ENCODE measurements around the gene ARMH3.

DNA sequence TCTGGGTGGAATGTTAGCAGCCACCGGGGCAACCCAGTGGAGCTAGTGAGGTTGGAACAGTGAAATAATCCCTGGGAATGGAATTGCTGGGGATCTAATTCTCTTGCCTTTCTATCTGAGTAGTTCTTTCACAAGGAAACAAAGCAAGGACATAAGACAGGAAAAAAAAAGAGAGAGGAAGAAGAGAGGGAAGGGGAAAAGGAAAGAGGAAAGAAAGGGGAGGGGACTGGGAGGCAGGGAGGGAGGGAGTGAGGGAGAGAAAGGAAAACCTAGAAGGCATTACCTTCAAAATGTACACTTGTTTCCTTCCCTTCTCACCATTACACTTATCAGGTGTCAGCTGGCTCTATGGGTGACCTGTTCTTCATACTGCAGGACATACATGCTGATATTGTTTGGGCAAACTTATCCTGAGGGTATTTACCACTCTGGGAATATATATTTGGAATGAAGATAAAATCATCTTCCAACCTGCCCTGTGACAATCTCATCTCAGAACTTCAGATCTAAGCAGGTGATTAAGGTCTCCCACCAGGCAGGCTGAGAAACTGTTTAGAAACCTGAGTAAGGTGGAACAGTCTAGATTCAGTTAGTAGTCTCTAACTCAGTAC is 162.4 kb downstream of the ARMH3 start:
- TF ChIP-seq SIN3A (IDR thresholded peaks at IDR 0.05; ENCODE audit: borderline replicate concordance, insufficient read depth, low read depth, low read length) (no peak), CTCF (IDR thresholded peaks at IDR 0.05) (no peak), POLR2AphosphoS5 (IDR thresholded peaks at IDR 0.05; ENCODE audit: low read depth, low read length) (no peak), TCF7L2 (IDR thresholded peaks at IDR 0.05; ENCODE audit: low read depth, low read length) (no peak)
- TF ChIP-seq, protein P1, sequence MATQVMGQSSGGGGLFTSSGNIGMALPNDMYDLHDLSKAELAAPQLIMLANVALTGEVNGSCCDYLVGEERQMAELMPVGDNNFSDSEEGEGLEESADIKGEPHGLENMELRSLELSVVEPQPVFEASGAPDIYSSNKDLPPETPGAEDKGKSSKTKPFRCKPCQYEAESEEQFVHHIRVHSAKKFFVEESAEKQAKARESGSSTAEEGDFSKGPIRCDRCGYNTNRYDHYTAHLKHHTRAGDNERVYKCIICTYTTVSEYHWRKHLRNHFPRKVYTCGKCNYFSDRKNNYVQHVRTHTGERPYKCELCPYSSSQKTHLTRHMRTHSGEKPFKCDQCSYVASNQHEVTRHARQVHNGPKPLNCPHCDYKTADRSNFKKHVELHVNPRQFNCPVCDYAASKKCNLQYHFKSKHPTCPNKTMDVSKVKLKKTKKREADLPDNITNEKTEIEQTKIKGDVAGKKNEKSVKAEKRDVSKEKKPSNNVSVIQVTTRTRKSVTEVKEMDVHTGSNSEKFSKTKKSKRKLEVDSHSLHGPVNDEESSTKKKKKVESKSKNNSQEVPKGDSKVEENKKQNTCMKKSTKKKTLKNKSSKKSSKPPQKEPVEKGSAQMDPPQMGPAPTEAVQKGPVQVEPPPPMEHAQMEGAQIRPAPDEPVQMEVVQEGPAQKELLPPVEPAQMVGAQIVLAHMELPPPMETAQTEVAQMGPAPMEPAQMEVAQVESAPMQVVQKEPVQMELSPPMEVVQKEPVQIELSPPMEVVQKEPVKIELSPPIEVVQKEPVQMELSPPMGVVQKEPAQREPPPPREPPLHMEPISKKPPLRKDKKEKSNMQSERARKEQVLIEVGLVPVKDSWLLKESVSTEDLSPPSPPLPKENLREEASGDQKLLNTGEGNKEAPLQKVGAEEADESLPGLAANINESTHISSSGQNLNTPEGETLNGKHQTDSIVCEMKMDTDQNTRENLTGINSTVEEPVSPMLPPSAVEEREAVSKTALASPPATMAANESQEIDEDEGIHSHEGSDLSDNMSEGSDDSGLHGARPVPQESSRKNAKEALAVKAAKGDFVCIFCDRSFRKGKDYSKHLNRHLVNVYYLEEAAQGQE (IDR thresholded peaks at IDR 0.05; ENCODE audit: insufficient read depth in 1 of 2, low read depth in 2 of 2, low read length in 1 of 2), result no peak

Data from Panc1 (cell line).